ENCODE results near the gene ERCC6.

Gene ERCC6

DNA sequence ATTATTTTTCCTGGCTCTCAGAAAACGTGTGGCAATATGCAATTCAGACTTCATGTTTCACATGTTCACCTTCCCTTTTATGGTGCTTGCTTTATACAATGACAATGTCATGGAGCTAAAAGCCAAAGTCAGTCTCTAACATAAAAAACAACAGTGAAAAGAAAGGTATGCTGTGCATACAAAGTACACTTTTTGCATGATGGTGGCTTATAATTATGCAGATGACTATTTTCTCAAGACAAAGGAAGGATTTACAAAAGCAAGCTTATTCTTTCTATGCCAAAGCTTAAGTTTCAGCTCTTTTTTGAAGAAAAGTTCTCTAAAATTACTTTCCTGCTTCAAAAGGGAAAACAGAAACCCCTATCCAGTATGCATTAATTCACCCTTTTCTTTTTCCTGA lies 15.6 kb downstream of the ERCC6 start:
- no peaks in the 10 kb centered on the region for H3K4me1 ChIP-seq (ENCODE audit: insufficient read depth, low read length)
- H3K27ac ChIP-seq (ENCODE audit: low read depth, low read length): no peak overlapping the region
- H3K27me3 ChIP-seq (ENCODE audit: control insufficient read depth in 1 of 2, insufficient read depth in 2 of 2, low read length in 2 of 2): no peaks in the 10 kb centered on the region
- H3K36me3 ChIP-seq (ENCODE audit: insufficient read depth, low read length): peaks cover 66% of the 10 kb centered on the region
- H3K9me3 ChIP-seq (ENCODE audit: low read length): no peaks in the 10 kb centered on the region
- no peak overlapping the region for H3K9ac ChIP-seq (ENCODE audit: low read length)
- no peak overlapping the region for H3K4me3 ChIP-seq (ENCODE audit: low read depth in 1 of 2, low read length in 2 of 2)

DNA sequence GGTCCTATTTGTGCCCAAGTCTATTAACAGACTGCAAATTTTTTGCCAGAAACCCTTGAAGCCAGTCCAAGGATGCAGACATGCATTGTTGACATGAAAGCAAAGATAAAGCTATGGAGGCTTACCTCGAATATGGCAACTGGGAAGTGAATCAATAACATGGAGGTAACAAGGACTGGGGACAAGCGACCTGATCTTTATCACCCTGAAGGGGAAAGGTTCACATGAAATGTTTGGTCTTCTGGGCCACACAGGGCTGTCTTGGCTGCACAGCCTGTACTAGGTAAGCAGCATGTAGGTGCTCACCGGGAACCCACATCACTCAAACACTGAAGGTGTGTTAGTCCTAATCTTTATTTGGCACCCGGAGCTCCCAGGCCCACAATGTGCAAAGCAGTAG lies 17.9 kb downstream of the ERCC6 start:
- H3K27ac ChIP-seq (ENCODE audit: low read depth, low read length): no peak overlapping the region
- no peaks in the 10 kb centered on the region for H3K9me3 ChIP-seq (ENCODE audit: low read length)
- H3K36me3 ChIP-seq (ENCODE audit: insufficient read depth, low read length): peaks cover 59% of the 10 kb centered on the region
- no peaks in the 10 kb centered on the region for H3K4me1 ChIP-seq (ENCODE audit: insufficient read depth, low read length)
- H3K27me3 ChIP-seq (ENCODE audit: control insufficient read depth in 1 of 2, insufficient read depth in 2 of 2, low read length in 2 of 2): no peaks in the 10 kb centered on the region
- no peak overlapping the region for H3K9ac ChIP-seq (ENCODE audit: low read length)
- H3K4me3 ChIP-seq (ENCODE audit: low read depth in 1 of 2, low read length in 2 of 2): no peak overlapping the region

GRCh38 chr10:49520122-49520775 lies 18.7 kb downstream of the ERCC6 start:
- H3K27ac ChIP-seq (ENCODE audit: low read depth, low read length): no peak overlapping the region
- H3K4me1 ChIP-seq (ENCODE audit: insufficient read depth, low read length): no peaks in the 10 kb centered on the region
- no peak overlapping the region for H3K4me3 ChIP-seq (ENCODE audit: low read depth in 1 of 2, low read length in 2 of 2)
- no peaks in the 10 kb centered on the region for H3K9me3 ChIP-seq (ENCODE audit: low read length)
- no peak overlapping the region for H3K9ac ChIP-seq (ENCODE audit: low read length)
- peaks cover 58% of the 10 kb centered on the region for H3K36me3 ChIP-seq (ENCODE audit: insufficient read depth, low read length)
- no peaks in the 10 kb centered on the region for H3K27me3 ChIP-seq (ENCODE audit: control insufficient read depth in 1 of 2, insufficient read depth in 2 of 2, low read length in 2 of 2)

GRCh38 chr10:49519717-49520116 lies 19.2 kb downstream of the ERCC6 start:
- H3K4me3 ChIP-seq (ENCODE audit: low read depth in 1 of 2, low read length in 2 of 2): no peak overlapping the region
- H3K9me3 ChIP-seq (ENCODE audit: low read length): no peaks in the 10 kb centered on the region
- H3K36me3 ChIP-seq (ENCODE audit: insufficient read depth, low read length): peaks cover 53% of the 10 kb centered on the region
- no peaks in the 10 kb centered on the region for H3K4me1 ChIP-seq (ENCODE audit: insufficient read depth, low read length)
- H3K27ac ChIP-seq (ENCODE audit: low read depth, low read length): no peak overlapping the region
- H3K27me3 ChIP-seq (ENCODE audit: control insufficient read depth in 1 of 2, insufficient read depth in 2 of 2, low read length in 2 of 2): no peaks in the 10 kb centered on the region
- H3K9ac ChIP-seq (ENCODE audit: low read length): no peak overlapping the region

DNA sequence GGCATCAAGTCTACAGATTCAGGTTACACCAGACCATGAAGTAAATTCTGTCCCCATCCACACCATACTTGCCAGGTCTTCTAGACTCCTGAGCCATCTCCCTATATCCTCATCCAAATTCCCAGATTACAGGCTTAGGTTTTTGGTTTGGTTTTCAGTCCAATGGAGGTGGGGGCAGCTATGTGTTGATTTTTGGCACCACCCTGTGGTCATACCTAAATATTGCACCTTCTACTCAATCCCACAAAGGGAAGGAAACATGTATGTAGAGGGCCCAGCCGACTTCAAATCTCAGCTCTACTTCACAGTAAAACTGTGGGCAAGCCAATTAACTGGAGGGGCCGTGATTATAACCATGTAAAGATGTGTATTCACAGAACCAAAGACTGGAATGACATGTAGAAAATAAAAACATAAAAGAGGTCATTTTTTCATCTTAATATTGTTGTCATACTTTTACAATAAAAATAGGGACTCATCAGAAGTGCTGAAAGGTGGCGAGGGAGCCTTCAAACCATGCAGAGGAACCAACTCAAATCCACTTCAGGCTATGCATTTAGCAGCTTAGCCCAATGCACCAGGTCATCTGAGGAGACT lies 19.8 kb downstream of the ERCC6 start:
- H3K4me3 ChIP-seq (ENCODE audit: low read depth in 1 of 2, low read length in 2 of 2): no peak overlapping the region
- H3K36me3 ChIP-seq (ENCODE audit: insufficient read depth, low read length): peaks cover 47% of the 10 kb centered on the region
- H3K4me1 ChIP-seq (ENCODE audit: insufficient read depth, low read length): no peaks in the 10 kb centered on the region
- no peak overlapping the region for H3K9ac ChIP-seq (ENCODE audit: low read length)
- no peaks in the 10 kb centered on the region for H3K27me3 ChIP-seq (ENCODE audit: control insufficient read depth in 1 of 2, insufficient read depth in 2 of 2, low read length in 2 of 2)
- H3K27ac ChIP-seq (ENCODE audit: low read depth, low read length): no peak overlapping the region
- no peaks in the 10 kb centered on the region for H3K9me3 ChIP-seq (ENCODE audit: low read length)

DNA sequence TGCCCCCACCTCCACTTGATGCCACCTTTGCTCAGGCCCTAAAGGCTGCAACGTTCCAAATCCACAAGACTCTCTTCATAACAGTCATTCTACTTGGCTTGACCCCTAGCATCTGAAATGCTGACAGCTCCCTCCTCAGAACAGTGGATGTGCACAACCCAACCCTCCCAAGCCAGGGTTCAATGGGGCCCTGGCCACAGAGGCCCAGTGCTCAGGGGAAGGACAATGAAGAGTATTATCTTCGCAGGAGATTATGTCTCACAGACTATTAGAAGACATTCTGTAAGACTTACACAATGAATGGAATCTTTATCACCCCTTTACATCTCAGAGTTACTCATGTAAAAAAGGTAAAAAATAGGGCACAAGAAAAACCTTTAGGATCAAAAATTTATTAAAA lies 20.4 kb downstream of the ERCC6 start:
- H3K9me3 ChIP-seq (ENCODE audit: low read length): no peaks in the 10 kb centered on the region
- H3K36me3 ChIP-seq (ENCODE audit: insufficient read depth, low read length): peaks cover 42% of the 10 kb centered on the region
- no peaks in the 10 kb centered on the region for H3K27me3 ChIP-seq (ENCODE audit: control insufficient read depth in 1 of 2, insufficient read depth in 2 of 2, low read length in 2 of 2)
- no peak overlapping the region for H3K27ac ChIP-seq (ENCODE audit: low read depth, low read length)
- H3K9ac ChIP-seq (ENCODE audit: low read length): no peak overlapping the region
- no peaks in the 10 kb centered on the region for H3K4me1 ChIP-seq (ENCODE audit: insufficient read depth, low read length)
- H3K4me3 ChIP-seq (ENCODE audit: low read depth in 1 of 2, low read length in 2 of 2): no peak overlapping the region

DNA sequence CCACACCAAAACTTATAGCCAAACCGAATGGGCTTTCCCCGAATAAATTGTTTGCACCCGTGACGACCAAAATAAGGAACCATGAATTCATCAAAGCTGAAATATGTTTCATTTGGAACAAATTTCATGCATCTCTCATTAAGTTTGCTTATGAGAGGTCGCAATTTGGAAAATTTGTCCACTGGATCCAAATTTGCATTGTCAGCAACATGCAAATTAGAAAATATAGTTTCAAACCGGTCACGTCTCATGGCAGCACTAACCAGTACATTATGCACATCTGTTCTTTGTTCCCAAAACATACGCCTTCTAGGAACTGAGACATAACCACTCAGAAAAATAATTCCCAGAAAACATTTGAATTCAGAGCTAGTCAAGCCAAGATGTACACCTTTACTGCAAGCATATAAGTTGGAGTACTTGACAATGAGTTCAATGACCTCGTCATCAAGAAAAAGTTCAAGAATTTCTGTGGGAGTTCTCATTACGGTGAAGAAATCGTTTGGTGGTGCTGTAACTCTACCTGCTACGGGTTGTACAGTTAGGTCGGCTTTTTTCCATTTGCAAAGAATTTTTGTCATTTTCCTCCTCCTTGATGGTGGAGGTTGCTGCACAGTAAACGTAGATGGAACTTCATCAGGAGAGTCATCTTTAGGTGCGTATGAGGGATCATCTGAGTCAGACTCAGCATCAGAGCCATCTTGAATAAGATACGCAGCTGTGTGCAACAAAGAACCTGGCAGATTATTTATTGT lies 22.5 kb downstream of the ERCC6 start:
- Histone ChIP-seq H3K9ac (ENCODE audit: low read length) (no peak overlapping the region), H3K36me3 (ENCODE audit: insufficient read depth, low read length) (peaks cover 24% of the 10 kb centered on the region), H3K4me1 (ENCODE audit: insufficient read depth, low read length) (no peaks in the 10 kb centered on the region), H3K27me3 (ENCODE audit: control insufficient read depth in 1 of 2, insufficient read depth in 2 of 2, low read length in 2 of 2) (no peaks in the 10 kb centered on the region), H3K4me3 (ENCODE audit: low read depth in 1 of 2, low read length in 2 of 2) (no peak overlapping the region), H3K9me3 (ENCODE audit: low read length) (no peaks in the 10 kb centered on the region), H3K27ac (ENCODE audit: low read depth, low read length) (no peak overlapping the region)

DNA sequence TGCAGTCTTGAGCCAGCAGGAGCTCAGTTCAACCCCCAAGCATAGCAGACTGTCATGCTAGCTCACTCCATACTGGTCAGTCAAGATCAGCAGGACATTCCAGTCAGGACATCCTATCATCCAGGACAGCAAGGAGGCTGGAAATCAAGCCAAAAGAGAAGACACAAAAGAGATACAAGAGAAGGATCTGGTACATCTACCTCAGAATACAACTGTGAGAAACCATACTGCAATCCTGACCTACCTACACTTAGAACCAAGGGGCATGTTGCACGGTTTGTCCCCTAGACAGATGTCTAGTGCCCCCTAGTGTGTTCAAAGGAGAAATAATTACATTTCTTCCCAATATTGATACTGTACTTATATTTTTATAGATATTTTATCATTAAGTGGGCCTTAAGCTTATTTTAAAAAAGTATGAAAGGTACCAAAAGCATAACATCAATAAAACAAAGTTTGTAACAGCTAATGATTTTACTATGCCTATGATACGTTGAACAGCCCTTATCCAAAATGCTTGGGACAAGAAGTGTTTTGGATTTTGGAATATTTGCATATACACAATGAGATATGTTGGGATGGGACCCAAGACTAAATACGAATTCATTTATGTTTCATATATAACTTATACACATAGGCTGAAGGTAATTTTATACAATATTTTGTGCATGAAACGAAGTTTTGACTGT lies 26.7 kb downstream of the ERCC6 start:
- Histone ChIP-seq H3K36me3 (ENCODE audit: insufficient read depth, low read length) (peaks cover 9% of the 10 kb centered on the region), H3K27me3 (ENCODE audit: control insufficient read depth in 1 of 2, insufficient read depth in 2 of 2, low read length in 2 of 2) (no peaks in the 10 kb centered on the region), H3K9ac (ENCODE audit: low read length) (no peak overlapping the region), H3K27ac (ENCODE audit: low read depth, low read length) (no peak overlapping the region), H3K4me1 (ENCODE audit: insufficient read depth, low read length) (peaks cover 18% of the 10 kb centered on the region), H3K9me3 (ENCODE audit: low read length) (no peaks in the 10 kb centered on the region), H3K4me3 (ENCODE audit: low read depth in 1 of 2, low read length in 2 of 2) (no peak overlapping the region)

GRCh38 chr10:49509771-49510303 lies 29.1 kb downstream of the ERCC6 start:
- no peaks in the 10 kb centered on the region for H3K9me3 ChIP-seq (ENCODE audit: low read length)
- H3K36me3 ChIP-seq (ENCODE audit: insufficient read depth, low read length): no peaks in the 10 kb centered on the region
- H3K4me3 ChIP-seq (ENCODE audit: low read depth in 1 of 2, low read length in 2 of 2): no peak overlapping the region
- H3K9ac ChIP-seq (ENCODE audit: low read length): no peak overlapping the region
- H3K27me3 ChIP-seq (ENCODE audit: control insufficient read depth in 1 of 2, insufficient read depth in 2 of 2, low read length in 2 of 2): no peaks in the 10 kb centered on the region
- no peak overlapping the region for H3K27ac ChIP-seq (ENCODE audit: low read depth, low read length)
- H3K4me1 ChIP-seq (ENCODE audit: insufficient read depth, low read length): peaks cover 18% of the 10 kb centered on the region

DNA sequence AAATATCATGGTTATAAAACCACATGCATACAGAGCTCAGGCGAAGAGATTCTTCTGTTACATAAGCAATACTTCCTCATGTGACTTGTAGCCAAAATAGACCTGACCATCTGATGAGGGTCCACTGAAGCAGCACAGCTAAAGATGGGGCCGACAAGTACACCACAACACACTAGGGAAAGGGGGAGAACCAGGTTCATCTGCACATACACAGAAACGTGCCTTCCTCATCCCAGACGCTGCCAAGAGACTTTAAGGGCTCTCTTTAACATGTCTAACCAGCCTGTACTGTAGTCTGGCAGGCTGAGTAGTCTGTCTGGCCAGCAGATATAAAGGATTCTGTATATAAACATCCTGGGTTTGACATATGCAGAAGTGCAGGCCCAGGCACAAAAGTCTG lies 30.3 kb downstream of the ERCC6 start:
- H3K27ac ChIP-seq (ENCODE audit: low read depth, low read length): no peak overlapping the region
- peaks cover 18% of the 10 kb centered on the region for H3K4me1 ChIP-seq (ENCODE audit: insufficient read depth, low read length)
- H3K9me3 ChIP-seq (ENCODE audit: low read length): no peaks in the 10 kb centered on the region
- H3K36me3 ChIP-seq (ENCODE audit: insufficient read depth, low read length): no peaks in the 10 kb centered on the region
- H3K4me3 ChIP-seq (ENCODE audit: low read depth in 1 of 2, low read length in 2 of 2): no peak overlapping the region
- no peaks in the 10 kb centered on the region for H3K27me3 ChIP-seq (ENCODE audit: control insufficient read depth in 1 of 2, insufficient read depth in 2 of 2, low read length in 2 of 2)
- no peak overlapping the region for H3K9ac ChIP-seq (ENCODE audit: low read length)

GRCh38 chr10:49508249-49508648 lies 30.7 kb downstream of the ERCC6 start:
- Histone ChIP-seq H3K36me3 (ENCODE audit: insufficient read depth, low read length) (no peaks in the 10 kb centered on the region), H3K27ac (ENCODE audit: low read depth, low read length) (no peak overlapping the region), H3K27me3 (ENCODE audit: control insufficient read depth in 1 of 2, insufficient read depth in 2 of 2, low read length in 2 of 2) (no peaks in the 10 kb centered on the region), H3K4me1 (ENCODE audit: insufficient read depth, low read length) (peaks cover 18% of the 10 kb centered on the region), H3K4me3 (ENCODE audit: low read depth in 1 of 2, low read length in 2 of 2) (no peak overlapping the region), H3K9ac (ENCODE audit: low read length) (no peak overlapping the region), H3K9me3 (ENCODE audit: low read length) (no peaks in the 10 kb centered on the region)

Data from muscle layer of colon (tissue), 2 donors.